RWPE2 (cell line): ENCODE data around the gene RER1.

ENCODE experiments used
- ATAC-seq: fragments of 200-7000 bp; cut with Tn5 transposase; 3 replicates; pipeline ENCODE4 v1.9.1; 2021; ENCODE audit warnings: low read depth
- DNase-seq: peaks from one replicate; pipeline ENCODE4 v3.0.0-alpha.2; 2020; ENCODE audit warnings: low spot score
- H3K27ac ChIP-seq: fragments of 450-650 bp; 2 replicates; pipeline ENCODE4 v1.5.1; 2017; ENCODE audit warnings: mild to moderate bottlenecking; ENCODE audit not compliant: poor library complexity, severe bottlenecking
- H3K27me3 ChIP-seq: fragments of 250-450 bp; sonication (Bioruptor Pico); 2 replicates; pipeline ENCODE4 v1.5.1; 2021; ENCODE audit warnings: mild to moderate bottlenecking, moderate library complexity; ENCODE audit not compliant: insufficient read depth, poor library complexity, severe bottlenecking
- H3K36me3 ChIP-seq: fragments of 250-450 bp; sonication (Bioruptor Pico); 2 replicates; pipeline ENCODE4 v1.5.1; 2020; ENCODE audit warnings: low read depth, mild to moderate bottlenecking, moderate library complexity
- H3K4me1 ChIP-seq: fragments of 250-450 bp; sonication (Bioruptor Pico); 2 replicates; pipeline ENCODE4 v1.5.1; 2021; ENCODE audit warnings: mild to moderate bottlenecking, moderate library complexity; ENCODE audit not compliant: insufficient read depth, poor library complexity, severe bottlenecking
- H3K4me3 ChIP-seq: fragments of 250-450 bp; sonication (Bioruptor Pico); 2 replicates; pipeline ENCODE4 v1.5.1; 2021; ENCODE audit warnings: mild to moderate bottlenecking, moderate library complexity; ENCODE audit not compliant: severe bottlenecking
- H3K9me3 ChIP-seq: fragments of 250-450 bp; sonication (Bioruptor Pico); 2 replicates; pipeline ENCODE4 v1.5.1; 2021; ENCODE audit warnings: mild to moderate bottlenecking, moderate library complexity; ENCODE audit not compliant: severe bottlenecking
- CTCF ChIP-seq: fragments of 450-650 bp; IDR thresholded peaks from one replicate; pipeline ENCODE4 v1.5.1; 2017; ENCODE audit warnings: mild to moderate bottlenecking, moderate library complexity; ENCODE audit not compliant: poor library complexity, severe bottlenecking

RER1 gene

GRCh38 chr1:2396059-2396458 is 4.4 kb downstream of the RER1 start:
- Histone ChIP-seq H3K9me3 (no peaks in the 10 kb centered on the region), H3K36me3 (peaks cover 75% of the 10 kb centered on the region), H3K27ac (no peak overlapping the region), H3K27me3 (no peaks in the 10 kb centered on the region), H3K4me1 (no peaks in the 10 kb centered on the region), H3K4me3 (no peak overlapping the region)
- ATAC-seq (no peak), DNase-seq (no peak)
- TF ChIP-seq CTCF, result no peak

- H3K36me3 ChIP-seq, result peaks cover 77% of the 10 kb centered on the region
- DNase-seq, result no peak
- no peaks in the 10 kb centered on the region for H3K4me1 ChIP-seq
- ATAC-seq, result no peak
- no peak overlapping the region for H3K4me3 ChIP-seq
- no peaks in the 10 kb centered on the region for H3K27me3 ChIP-seq
- H3K27ac ChIP-seq, result no peak overlapping the region
- H3K9me3 ChIP-seq, result no peaks in the 10 kb centered on the region
- TF ChIP-seq CTCF, result no peak
Observed at GRCh38 chr1:2396476-2396875, 4.8 kb downstream of the RER1 start.

GRCh38 chr1:2397007-2397679 is 5.5 kb downstream of the RER1 start:
- Histone ChIP-seq H3K36me3 (peaks cover 82% of the 10 kb centered on the region), H3K9me3 (no peaks in the 10 kb centered on the region), H3K27ac (no peak overlapping the region), H3K4me3 (no peak overlapping the region), H3K27me3 (no peaks in the 10 kb centered on the region), H3K4me1 (no peaks in the 10 kb centered on the region)
- DNase-seq (no peak), ATAC-seq (no peak)
- TF ChIP-seq CTCF, result no peak

GRCh38 chr1:2398871-2399270 is 7.2 kb downstream of the RER1 start:
- ATAC-seq (no peak), DNase-seq (no peak)
- Histone ChIP-seq H3K9me3 (no peaks in the 10 kb centered on the region), H3K27ac (no peak overlapping the region), H3K36me3 (peaks cover 90% of the 10 kb centered on the region), H3K27me3 (no peaks in the 10 kb centered on the region), H3K4me3 (no peak overlapping the region), H3K4me1 (no peaks in the 10 kb centered on the region)
- no peak for TF ChIP-seq CTCF

GRCh38 chr1:2399890-2400575 is 8.4 kb downstream of the RER1 start:
- Histone ChIP-seq H3K36me3 (peaks cover 93% of the 10 kb centered on the region), H3K27me3 (no peaks in the 10 kb centered on the region), H3K9me3 (no peaks in the 10 kb centered on the region), H3K27ac (no peak overlapping the region), H3K4me3 (no peak overlapping the region), H3K4me1 (peaks cover 8% of the 10 kb centered on the region)
- DNase-seq (peak; percentile 57), ATAC-seq (no peak)
- no peak for TF ChIP-seq CTCF
